Ectodermal cell (in vitro differentiated cells): ENCODE data around the gene FCRLB.
"Not testable (repeated sequence)": the region's sequence is repeated elsewhere in the genome, so short reads cannot be mapped to it uniquely, and the experiment has no call there.

Experiments used
- H3K27ac ChIP-seq: 2 replicates; pipeline ENCODE4 v1.7.0; 2013; ENCODE audit warnings: mild to moderate bottlenecking, low read depth, low read length; ENCODE audit not compliant: insufficient read depth, poor library complexity, severe bottlenecking
- H3K27me3 ChIP-seq: 2 replicates; pipeline ENCODE4 v1.7.0; 2013; ENCODE audit warnings: mild to moderate bottlenecking, low read length; ENCODE audit not compliant: insufficient read depth, control insufficient read depth, poor library complexity, severe bottlenecking
- H3K36me3 ChIP-seq: one replicate; pipeline ENCODE4 v1.7.0; 2013; ENCODE audit warnings: low read length; ENCODE audit not compliant: control insufficient read depth, insufficient read depth
- H3K4me1 ChIP-seq: one replicate; pipeline ENCODE4 v1.7.0; 2013; ENCODE audit warnings: low read length; ENCODE audit not compliant: control insufficient read depth, insufficient read depth
- H3K4me3 ChIP-seq: 2 replicates; pipeline ENCODE4 v1.7.0; 2013; ENCODE audit warnings: low read depth, low read length, control low read depth; ENCODE audit not compliant: insufficient read depth
- H3K9me3 ChIP-seq: 2 replicates; pipeline ENCODE4 v1.7.0; 2013; ENCODE audit warnings: mild to moderate bottlenecking, low read length, moderate library complexity; ENCODE audit not compliant: control insufficient read depth
- WGBS, 2 experiments: methylation state at CpG; one replicate each; pipeline ENCODE4 v1.1.7; 2013; ENCODE audit warnings: missing lambda C conversion rate in 2 of 2; 5-methylcytosine and 5-hydroxymethylcytosine counted together

FCRLB gene

GRCh38 chr1:161769673-161770045 is 48.3 kb downstream of the FCRLB start:
- WGBS, 2 experiments: 79 to 82% methylated on average over 5 of the region's 5 CpGs
- not testable (repeated sequence) for H3K27me3 ChIP-seq, H3K4me3 ChIP-seq, H3K4me1 ChIP-seq, H3K36me3 ChIP-seq, H3K27ac ChIP-seq, H3K9me3 ChIP-seq

- H3K9me3 ChIP-seq: no peaks in the 10 kb centered on the region
- H3K36me3 ChIP-seq: no peaks in the 10 kb centered on the region
- no peak overlapping the region for H3K4me3 ChIP-seq
- H3K27me3 ChIP-seq: no peaks in the 10 kb centered on the region
- WGBS, 2 experiments: 98% methylated on average over 3 of the region's 3 CpGs
- H3K27ac ChIP-seq: no peak overlapping the region
- H3K4me1 ChIP-seq: no peaks in the 10 kb centered on the region
These were observed 48.9 kb downstream of the FCRLB start for GRCh38 chr1:161770250-161770649.

GRCh38 chr1:161771161-161771560 is 49.8 kb downstream of the FCRLB start:
- H3K4me1 ChIP-seq: no peaks in the 10 kb centered on the region
- H3K36me3 ChIP-seq: no peaks in the 10 kb centered on the region
- WGBS, 2 experiments: 91 to 94% methylated on average over 5 of the region's 5 CpGs
- H3K4me3 ChIP-seq: no peak overlapping the region
- no peaks in the 10 kb centered on the region for H3K27me3 ChIP-seq
- H3K27ac ChIP-seq: no peak overlapping the region
- no peaks in the 10 kb centered on the region for H3K9me3 ChIP-seq

- H3K36me3 ChIP-seq: no peaks in the 10 kb centered on the region
- no peak overlapping the region for H3K4me3 ChIP-seq
- no peaks in the 10 kb centered on the region for H3K9me3 ChIP-seq
- no peaks in the 10 kb centered on the region for H3K4me1 ChIP-seq
- H3K27ac ChIP-seq: no peak overlapping the region
- no peaks in the 10 kb centered on the region for H3K27me3 ChIP-seq
- WGBS, 2 experiments: 87 to 93% methylated on average over 2 of the region's 2 CpGs
These were observed 50.6 kb downstream of the FCRLB start for GRCh38 chr1:161771973-161772372.

- no peaks in the 10 kb centered on the region for H3K4me1 ChIP-seq
- no peaks in the 10 kb centered on the region for H3K36me3 ChIP-seq
- H3K27me3 ChIP-seq: no peaks in the 10 kb centered on the region
- H3K9me3 ChIP-seq: no peaks in the 10 kb centered on the region
- H3K27ac ChIP-seq: no peak overlapping the region
- no peak overlapping the region for H3K4me3 ChIP-seq
These were observed 51.1 kb downstream of the FCRLB start for GRCh38 chr1:161772397-161772796.

- WGBS, 2 experiments: 92 to 95% methylated on average over 4 of the region's 4 CpGs
- H3K27me3 ChIP-seq: no peaks in the 10 kb centered on the region
- H3K4me1 ChIP-seq: no peaks in the 10 kb centered on the region
- H3K9me3 ChIP-seq: no peaks in the 10 kb centered on the region
- H3K36me3 ChIP-seq: no peaks in the 10 kb centered on the region
- H3K4me3 ChIP-seq: no peak overlapping the region
- no peak overlapping the region for H3K27ac ChIP-seq
These were observed 52.4 kb downstream of the FCRLB start for GRCh38 chr1:161773791-161774190.

GRCh38 chr1:161777261-161777660 is 55.9 kb downstream of the FCRLB start:
- Histone ChIP-seq H3K9me3 (no peaks in the 10 kb centered on the region), H3K27ac (no peak overlapping the region), H3K27me3 (no peaks in the 10 kb centered on the region), H3K36me3 (no peaks in the 10 kb centered on the region), H3K4me1 (no peaks in the 10 kb centered on the region), H3K4me3 (no peak overlapping the region)
- WGBS, 2 experiments: 90 to 100% methylated on average over 1 to 2 of the region's 2 CpGs
